Left lung (tissue), 10 donors: ENCODE measurements around the gene OPRPN. TPM values are rescaled to one million over a fixed set of nuclear protein-coding genes. Genes with fewer than 3 reads are reported as not detected.

Experiments
- ATAC-seq: fragments of 200-7000 bp; cut with Tn5 transposase; one replicate; pipeline ENCODE4 v1.9.1; 2020; ENCODE audit warnings: moderate library complexity
- DNase-seq, 4 donors: peaks; one replicate each; pipeline ENCODE4 v3.0.0-alpha.2; 2013 to 2020
- H3K27ac ChIP-seq, 2 donors: fragments of 200-600 bp; sonication (generic) in 1 of 2; one replicate each; pipeline versions ENCODE4 v1.5.0 to v1.8.0; 2020 to 2021
- H3K27me3 ChIP-seq, 2 donors: fragments of 200-600 bp; sonication (generic) in 1 of 2; one replicate each; pipeline versions ENCODE4 v1.5.0 to v1.8.0; 2020 to 2021
- H3K36me3 ChIP-seq, 2 donors: fragments of 200-600 bp; sonication (generic) in 1 of 2; one replicate each; pipeline versions ENCODE4 v1.5.0 to v1.8.0; 2020 to 2021
- H3K4me1 ChIP-seq, 2 donors: fragments of 200-600 bp; one replicate each; pipeline ENCODE4 v1.8.0; 2021
- H3K4me3 ChIP-seq, 2 donors: fragments of 200-600 bp; sonication (generic) in 1 of 2; one replicate each; pipeline versions ENCODE4 v1.5.0 to v1.8.0; 2020 to 2021; ENCODE audit warnings: mild to moderate bottlenecking in 1 of 2
- H3K9me3 ChIP-seq, 2 donors: fragments of 200-600 bp; sonication (generic) in 1 of 2; one replicate each; pipeline versions ENCODE4 v1.5.0 to v1.8.0; 2020 to 2021
- intact Hi-C, 2 donors: fragments of 100-400 bp; cut with DNase I; formaldehyde crosslinking; loops; one replicate each; pipeline versions ENCODE4 v1.11.2 to v1.14.2; 2022
- polyA plus RNA-seq, 6 donors: library from polyadenylated mRNA; unstranded; fragments of 120-200 nt; gene quantifications; one replicate each; pipeline ENCODE4 v1.2.1, GENCODE V29; 2013; ENCODE audit not compliant: insufficient read length in 6 of 6
- total RNA-seq, 2 donors: library from RNA; stranded (reverse); fragmentation: NEBNext Ultra II Directional; extraction: Animal tissue kit (Norgen Biotek cat#: 25700); gene quantifications; one replicate each; pipeline ENCODE4 v1.2.1, GENCODE V29; 2021
- TF ChIP-seq, protein P1 (sequence below), 2 donors: fragments of 200-600 bp; sonication (generic) in 1 of 2; IDR thresholded peaks; one replicate each; pipeline versions ENCODE4 v1.5.0 to v1.8.0; 2021; ENCODE audit warnings: antibody characterized with exemption in 2 of 2
- donor health status: DM: no; HTN: yes; CAD: no.
- donor health status: DM: no; HTN: no; CAD: no.

OPRPN gene
- total and polyA plus RNA-seq, 8 donors, result not detected

- H3K9me3 ChIP-seq, result peaks cover 0 to 6% of the 10 kb centered on the region in 2 donors
- TF ChIP-seq, protein P1, sequence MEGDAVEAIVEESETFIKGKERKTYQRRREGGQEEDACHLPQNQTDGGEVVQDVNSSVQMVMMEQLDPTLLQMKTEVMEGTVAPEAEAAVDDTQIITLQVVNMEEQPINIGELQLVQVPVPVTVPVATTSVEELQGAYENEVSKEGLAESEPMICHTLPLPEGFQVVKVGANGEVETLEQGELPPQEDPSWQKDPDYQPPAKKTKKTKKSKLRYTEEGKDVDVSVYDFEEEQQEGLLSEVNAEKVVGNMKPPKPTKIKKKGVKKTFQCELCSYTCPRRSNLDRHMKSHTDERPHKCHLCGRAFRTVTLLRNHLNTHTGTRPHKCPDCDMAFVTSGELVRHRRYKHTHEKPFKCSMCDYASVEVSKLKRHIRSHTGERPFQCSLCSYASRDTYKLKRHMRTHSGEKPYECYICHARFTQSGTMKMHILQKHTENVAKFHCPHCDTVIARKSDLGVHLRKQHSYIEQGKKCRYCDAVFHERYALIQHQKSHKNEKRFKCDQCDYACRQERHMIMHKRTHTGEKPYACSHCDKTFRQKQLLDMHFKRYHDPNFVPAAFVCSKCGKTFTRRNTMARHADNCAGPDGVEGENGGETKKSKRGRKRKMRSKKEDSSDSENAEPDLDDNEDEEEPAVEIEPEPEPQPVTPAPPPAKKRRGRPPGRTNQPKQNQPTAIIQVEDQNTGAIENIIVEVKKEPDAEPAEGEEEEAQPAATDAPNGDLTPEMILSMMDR (IDR thresholded peaks at IDR 0.05), result no peak
- no peak overlapping the region for H3K4me3 ChIP-seq
- H3K27ac ChIP-seq, result no peak overlapping the region
- no peaks in the 10 kb centered on the region for H3K36me3 ChIP-seq
- no peaks in the 10 kb centered on the region for H3K4me1 ChIP-seq
- intact Hi-C loops, result no loop called here
- no peak for ATAC-seq
- no peak for DNase-seq
- no peaks in the 10 kb centered on the region for H3K27me3 ChIP-seq
Observed at GRCh38 chr4:70425306-70425705, 27.6 kb downstream of the OPRPN start.

GRCh38 chr4:70426789-70427188 is 29.0 kb downstream of the OPRPN start:
- H3K36me3 ChIP-seq, result no peaks in the 10 kb centered on the region
- no peaks in the 10 kb centered on the region for H3K27me3 ChIP-seq
- no peak overlapping the region for H3K4me3 ChIP-seq
- TF ChIP-seq, protein P1 (IDR thresholded peaks at IDR 0.05), result no peak
- H3K27ac ChIP-seq, result no peak overlapping the region
- peaks cover 0 to 6% of the 10 kb centered on the region in 2 donors for H3K9me3 ChIP-seq
- ATAC-seq (no peak), DNase-seq (no peak)
- no peaks in the 10 kb centered on the region for H3K4me1 ChIP-seq
- intact Hi-C loops, result no loop called here

GRCh38 chr4:70437197-70437596 is 39.5 kb downstream of the OPRPN start:
- Histone ChIP-seq H3K4me3 (no peak overlapping the region), H3K9me3 (no peaks in the 10 kb centered on the region), H3K27me3 (no peaks in the 10 kb centered on the region), H3K4me1 (no peaks in the 10 kb centered on the region), H3K36me3 (no peaks in the 10 kb centered on the region), H3K27ac (no peak overlapping the region)
- ATAC-seq (no peak), DNase-seq (peak in 1 of 4 donors; percentile 43)
- intact Hi-C loops, result no loop called here
- TF ChIP-seq, protein P1 (IDR thresholded peaks at IDR 0.05), result no peak

DNA sequence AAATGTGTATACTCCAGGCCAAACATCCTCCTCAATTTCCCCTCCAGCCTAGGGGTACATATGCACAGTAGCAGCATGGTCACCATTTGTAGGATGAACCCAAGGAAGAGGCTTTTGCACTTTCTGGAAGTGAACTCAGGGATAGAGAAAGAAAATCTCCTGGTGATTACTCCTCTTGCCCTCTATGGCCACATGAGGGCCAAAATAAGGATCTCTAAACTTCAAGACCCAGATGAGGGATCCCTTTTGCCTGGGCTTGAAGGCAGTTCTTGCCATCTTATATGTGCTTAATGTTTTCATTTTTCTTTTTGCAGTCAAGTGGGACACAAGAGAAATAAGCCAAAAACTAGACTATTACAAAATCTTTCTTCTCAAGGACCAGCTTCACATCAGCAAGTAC is 44.7 kb downstream of the OPRPN start:
- ATAC-seq (no peak), DNase-seq (no peak)
- Histone ChIP-seq H3K9me3 (no peaks in the 10 kb centered on the region), H3K36me3 (no peaks in the 10 kb centered on the region), H3K27me3 (no peaks in the 10 kb centered on the region), H3K4me3 (no peak overlapping the region), H3K27ac (no peak overlapping the region), H3K4me1 (no peaks in the 10 kb centered on the region)
- intact Hi-C loops, result no loop called here
- TF ChIP-seq, protein P1 (IDR thresholded peaks at IDR 0.05), result no peak

DNA sequence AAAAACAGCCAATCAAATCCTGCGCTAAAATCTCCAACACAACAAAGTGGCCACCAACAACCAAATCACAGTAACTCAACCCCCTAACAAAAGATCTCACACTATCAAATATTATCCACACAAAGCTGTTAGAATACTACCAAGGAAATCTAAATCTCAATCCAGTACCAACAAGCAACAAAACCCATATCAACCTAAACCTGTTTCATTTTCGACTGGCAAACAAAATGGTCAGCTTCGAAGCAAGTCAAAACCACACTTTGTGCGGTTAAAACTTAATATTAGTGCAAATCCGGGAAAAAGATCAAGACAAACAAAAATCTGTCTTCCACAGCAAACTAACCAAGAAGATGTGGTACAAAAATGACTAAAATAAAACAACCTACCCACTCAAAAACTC is 45.6 kb downstream of the OPRPN start:
- H3K36me3 ChIP-seq, result no peaks in the 10 kb centered on the region
- H3K4me1 ChIP-seq, result no peaks in the 10 kb centered on the region
- TF ChIP-seq, protein P1 (IDR thresholded peaks at IDR 0.05), result no peak
- no peaks in the 10 kb centered on the region for H3K27me3 ChIP-seq
- H3K4me3 ChIP-seq, result no peak overlapping the region
- ATAC-seq (no peak), DNase-seq (no peak)
- H3K9me3 ChIP-seq, result no peaks in the 10 kb centered on the region
- intact Hi-C loops, result no loop called here
- H3K27ac ChIP-seq, result no peak overlapping the region
